Neural cell (in vitro differentiated cells): ENCODE results near the gene MOB3B. TPM values are rescaled to one million over a fixed set of nuclear protein-coding genes. Genes with fewer than 3 reads are reported as not detected.

Experiments used
- H2AFZ ChIP-seq: fragments of 200-600, 300-800 bp; sonication (generic), shearing (Covaris generic); 2 replicates; pipeline ENCODE4 v1.6.0; 2014; ENCODE audit warnings: low read depth, mild to moderate bottlenecking, antibody characterized with exemption, low read length, moderate library complexity
- H3F3A ChIP-seq: fragments of 200-600 bp; shearing (Covaris generic); 2 replicates; pipeline ENCODE4 v1.6.1; 2016; ENCODE audit warnings: mild to moderate bottlenecking, moderate library complexity, mixed read lengths, antibody characterized with exemption, low read length; ENCODE audit not compliant: insufficient read depth, poor library complexity, severe bottlenecking
- H3K27ac ChIP-seq: fragments of 200-600, 300-800 bp; sonication (generic), shearing (Covaris generic); 2 replicates; pipeline ENCODE4 v1.5.1; 2014; ENCODE audit warnings: mild to moderate bottlenecking, low read length, moderate library complexity
- H3K27me3 ChIP-seq: fragments of 300-800, 200-600 bp; sonication (generic), shearing (Covaris generic); 2 replicates; pipeline ENCODE4 v1.6.0; 2014; ENCODE audit warnings: mild to moderate bottlenecking, low read depth, low read length, moderate library complexity; ENCODE audit not compliant: insufficient read depth
- H3K36me3 ChIP-seq: fragments of 300-800, 200-600 bp; sonication (generic), shearing (Covaris generic); 2 replicates; pipeline ENCODE4 v1.5.1; 2014; ENCODE audit warnings: mild to moderate bottlenecking, antibody characterized with exemption, low read length, moderate library complexity; ENCODE audit not compliant: insufficient read depth
- H3K4me2 ChIP-seq: fragments of 300-800, 200-600 bp; sonication (generic), shearing (Covaris generic); 2 replicates; pipeline ENCODE4 v1.6.0; 2014; ENCODE audit warnings: mild to moderate bottlenecking, low read length
- H3K4me3 ChIP-seq: fragments of 300-800, 200-600 bp; sonication (generic), shearing (Covaris generic); 2 replicates; pipeline ENCODE4 v1.5.1; 2014; ENCODE audit warnings: mild to moderate bottlenecking, low read length, moderate library complexity
- H3K79me2 ChIP-seq: fragments of 200-600 bp; shearing (Covaris generic); replicated peaks from 2 replicates; pipeline ENCODE4 v1.6.0; 2014; ENCODE audit warnings: mild to moderate bottlenecking, low read length, moderate library complexity; ENCODE audit not compliant: insufficient read depth
- H3K9ac ChIP-seq: fragments of 300-800, 200-600 bp; sonication (generic), shearing (Covaris generic); 2 replicates; pipeline ENCODE4 v1.6.1; 2016; ENCODE audit warnings: mild to moderate bottlenecking, low read length, mixed read lengths
- H3K9me2 ChIP-seq: fragments of 200-600 bp; shearing (Covaris generic); 2 replicates; pipeline ENCODE4 v1.6.1; 2016; ENCODE audit warnings: mild to moderate bottlenecking, low read length, mixed read lengths; ENCODE audit not compliant: insufficient read depth
- H3K9me3 ChIP-seq: fragments of 200-600, 300-800 bp; sonication (generic), shearing (Covaris generic); 2 replicates; pipeline ENCODE4 v1.6.1; 2016; ENCODE audit warnings: mild to moderate bottlenecking, mixed run types, low read length, moderate library complexity, mixed read lengths
- H4K20me1 ChIP-seq: fragments of 200-600 bp; shearing (Covaris generic); 2 replicates; pipeline ENCODE4 v1.6.1; 2016; ENCODE audit warnings: mild to moderate bottlenecking, mixed run types; ENCODE audit not compliant: insufficient read depth
- CTCF ChIP-seq: fragments of 450-650 bp; IDR thresholded peaks from 2 replicates; pipeline ENCODE4 v1.5.1; 2014; ENCODE audit warnings: antibody characterized with exemption, mild to moderate bottlenecking, moderate library complexity; ENCODE audit not compliant: poor library complexity, severe bottlenecking
- EP300 ChIP-seq: fragments of 450-650 bp; conservative IDR thresholded peaks from 2 replicates; pipeline ENCODE4 v1.6.1; 2014; ENCODE audit warnings: antibody characterized with exemption, mild to moderate bottlenecking, moderate library complexity; ENCODE audit not compliant: poor library complexity, severe bottlenecking
- EZH2 ChIP-seq: fragments of 200-600, 300-800 bp; shearing (Covaris generic), sonication (generic); IDR thresholded peaks from 2 replicates; pipeline ENCODE4 v1.6.1; 2014; ENCODE audit warnings: antibody characterized with exemption, low read length, borderline replicate concordance, mild to moderate bottlenecking; ENCODE audit not compliant: insufficient read depth, poor library complexity, severe bottlenecking
- MXI1 ChIP-seq: fragments of 450-650 bp; conservative IDR thresholded peaks from 2 replicates; pipeline ENCODE4 v1.6.1; 2014; ENCODE audit warnings: antibody characterized with exemption, mild to moderate bottlenecking; ENCODE audit not compliant: poor library complexity, severe bottlenecking
- POLR2AphosphoS5 ChIP-seq: IDR thresholded peaks from 2 replicates; pipeline ENCODE4 v1.6.1; 2012
- RAD21 ChIP-seq: fragments of 450-650 bp; conservative IDR thresholded peaks from 2 replicates; pipeline ENCODE4 v1.6.1; 2014; ENCODE audit warnings: antibody characterized with exemption, mild to moderate bottlenecking, moderate library complexity
- REST ChIP-seq: IDR thresholded peaks from 2 replicates; pipeline ENCODE4 v1.6.1; 2012; ENCODE audit warnings: borderline replicate concordance
- SMC3 ChIP-seq: fragments of 450-650 bp; conservative IDR thresholded peaks from 2 replicates; pipeline ENCODE4 v1.6.1; 2014; ENCODE audit warnings: antibody characterized with exemption, mild to moderate bottlenecking, moderate library complexity; ENCODE audit not compliant: poor library complexity
- TAF1 ChIP-seq: IDR thresholded peaks from 2 replicates; pipeline ENCODE4 v1.6.1; 2012; ENCODE audit warnings: low read depth
- polyA plus RNA-seq: library from polyadenylated mRNA; depleted of rRNA; stranded (reverse); fragments of >200 nt; gene quantifications from 2 replicates; pipeline ENCODE4 v1.2.3, GENCODE V29; 2014

Gene MOB3B
- polyA plus RNA-seq, 1 donor from 2014 or later = 1.8 TPM

GRCh38 chr9:27572061-27572460 lies 42.4 kb upstream of the MOB3B start:
- no peaks in the 10 kb centered on the region for H4K20me1 ChIP-seq
- peak overlapping the region; percentile 94 for H3K27ac ChIP-seq

GRCh38 chr9:27571011-27571410 lies 41.4 kb upstream of the MOB3B start:
- Histone ChIP-seq H3K27ac (no peak overlapping the region), H3K9me2 (no peaks in the 10 kb centered on the region), H3F3A (peaks cover 18% of the 10 kb centered on the region), H3K9ac (no peak overlapping the region), H2AFZ (no peak overlapping the region), H3K4me2 (no peak overlapping the region), H3K9me3 (no peaks in the 10 kb centered on the region), H4K20me1 (no peaks in the 10 kb centered on the region), H3K79me2 (peaks cover 35% of the 10 kb centered on the region), H3K4me3 (peak overlapping the region; percentile 89), H3K36me3 (no peaks in the 10 kb centered on the region), H3K27me3 (no peaks in the 10 kb centered on the region)
- TF ChIP-seq MXI1 (no peak), REST (no peak), RAD21 (no peak), EP300 (no peak), CTCF (no peak), POLR2AphosphoS5 (no peak), EZH2 (no peak), TAF1 (no peak)

More at GRCh38 chr9:27572061-27572460, 42.4 kb upstream of the MOB3B start:
- peaks cover 18% of the 10 kb centered on the region for H3F3A ChIP-seq
- H3K36me3 ChIP-seq = no peaks in the 10 kb centered on the region
- no peaks in the 10 kb centered on the region for H3K9me2 ChIP-seq
- H3K9ac ChIP-seq = peak overlapping the region; percentile 96
- H3K79me2 ChIP-seq = peaks cover 35% of the 10 kb centered on the region
- H3K9me3 ChIP-seq = no peaks in the 10 kb centered on the region
- H3K4me2 ChIP-seq = peak overlapping the region; percentile 94
- peak overlapping the region; percentile 89 for H3K4me3 ChIP-seq
- TF ChIP-seq TAF1 (no peak), SMC3 (no peak), REST (no peak), POLR2AphosphoS5 (no peak), EP300 (no peak), CTCF (no peak)
- H3K27me3 ChIP-seq = no peaks in the 10 kb centered on the region
- H2AFZ ChIP-seq = no peak overlapping the region
